DMS153 treated with DMSO at 0.1 percent for 48 hours (cell line): ENCODE measurements around the gene SCYL1.
A peak's percentile ranks its signal among the peaks of the same experiment; 100 is the strongest.
"Not testable (repeated sequence)": the region's sequence is repeated elsewhere in the genome, so short reads cannot be mapped to it uniquely, and the experiment has no call there.

Source experiments
- DNase-seq: peaks from one replicate; lab custom pipeline; 2025; ENCODE audit not compliant: unreplicated experiment; lab: John Stamatoyannopoulos, UW

SCYL1 gene

DNA sequence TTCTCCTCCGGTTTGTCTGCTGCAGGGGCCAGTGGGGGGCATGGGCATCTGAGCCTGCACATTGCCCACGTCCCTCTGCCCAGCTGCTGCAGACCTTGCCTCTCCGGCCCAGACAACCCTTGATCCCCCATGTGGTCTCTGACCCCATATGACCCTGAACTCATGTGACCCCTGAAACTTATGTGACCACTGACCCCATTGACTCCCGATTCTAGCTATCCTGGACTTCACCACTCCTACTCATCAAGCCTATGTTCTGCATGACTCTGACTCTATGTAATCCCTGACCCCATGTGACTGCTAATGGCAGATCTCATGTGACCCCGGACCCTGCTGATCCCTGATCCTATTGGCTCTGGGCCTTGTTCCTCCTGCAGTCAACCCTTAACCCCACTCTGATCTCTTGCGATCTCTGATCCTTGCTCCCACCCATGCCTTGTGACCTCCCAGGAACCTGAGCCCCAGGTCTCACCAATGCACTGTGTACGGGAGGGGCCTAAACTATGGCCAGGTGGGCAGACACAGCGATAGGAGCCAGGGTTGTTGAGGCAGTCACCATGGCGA, 27.6 kb downstream of the SCYL1 start:
- DNase-seq: no peak

DNA sequence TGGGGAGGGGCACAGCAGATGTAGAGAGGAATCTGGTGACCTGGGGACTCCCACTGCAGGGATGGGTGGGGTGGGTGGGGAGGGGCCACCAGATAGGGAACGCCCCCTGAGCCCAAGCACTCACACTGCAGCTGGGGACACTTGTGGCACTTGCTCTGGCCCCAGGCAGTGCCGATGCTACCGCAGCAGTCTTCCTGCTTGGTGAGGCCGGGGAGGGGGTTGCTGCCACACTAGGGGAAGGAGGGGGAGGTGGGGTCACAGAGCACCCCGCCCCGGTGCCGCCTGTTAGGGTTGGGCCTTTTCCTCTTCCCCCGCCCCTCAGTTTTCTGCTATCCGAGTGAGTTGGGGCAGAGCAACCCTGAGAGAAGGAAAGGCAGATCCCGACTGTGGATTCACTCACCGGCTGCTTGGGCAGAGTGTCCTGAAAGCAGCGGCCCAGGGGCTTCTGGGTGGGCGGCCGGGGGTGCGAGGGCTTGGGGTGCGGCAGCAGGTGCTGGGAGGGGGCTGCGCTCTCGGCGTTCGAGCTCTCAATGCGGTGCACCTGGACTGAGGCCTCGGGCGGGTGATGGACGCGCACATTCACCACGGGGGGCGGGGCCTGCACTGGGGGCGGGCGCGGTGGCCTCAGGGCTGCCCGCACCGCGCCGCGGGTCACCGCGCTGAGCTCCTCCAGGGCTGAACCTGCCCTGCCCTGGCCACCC, 28.6 kb downstream of the SCYL1 start:
- DNase-seq: peak; percentile 64

DNA sequence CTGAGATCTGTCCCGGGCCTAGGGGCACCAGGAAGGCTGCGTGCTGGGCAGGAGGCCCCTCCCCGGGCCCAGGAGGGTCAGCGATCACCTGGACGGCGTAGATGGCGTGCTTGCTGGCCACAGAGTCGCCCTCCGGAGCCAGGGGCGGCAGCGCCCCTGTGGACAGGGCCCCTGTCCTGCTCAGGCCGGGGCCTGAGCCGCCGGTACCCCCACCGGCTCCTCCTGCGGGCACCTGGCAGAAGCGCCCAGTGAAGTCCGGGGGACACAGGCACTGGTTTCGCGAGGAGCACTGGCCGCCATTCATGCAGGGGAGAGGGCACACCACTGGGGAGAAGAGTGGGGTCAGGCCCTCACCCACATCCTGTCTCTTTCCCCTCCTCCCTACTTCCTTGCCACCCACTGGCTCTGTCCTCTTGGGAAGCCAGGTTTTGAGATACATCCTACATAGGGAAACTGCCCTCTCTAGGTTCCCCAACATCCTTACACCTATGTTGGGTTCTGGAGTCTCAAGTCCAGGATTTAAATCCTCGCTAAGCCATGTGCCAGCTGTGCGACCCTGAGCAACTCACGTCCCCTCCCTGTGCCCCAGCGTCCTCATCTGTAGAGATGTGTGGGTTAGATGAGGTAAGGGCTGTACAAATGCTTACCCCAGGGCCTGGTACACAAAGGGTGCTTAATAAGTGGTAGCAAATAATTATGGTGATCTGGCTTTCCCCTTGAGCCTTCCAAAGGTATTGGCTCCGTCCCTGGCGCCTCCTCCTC, 29.4 kb downstream of the SCYL1 start:
- no peak for DNase-seq

DNA sequence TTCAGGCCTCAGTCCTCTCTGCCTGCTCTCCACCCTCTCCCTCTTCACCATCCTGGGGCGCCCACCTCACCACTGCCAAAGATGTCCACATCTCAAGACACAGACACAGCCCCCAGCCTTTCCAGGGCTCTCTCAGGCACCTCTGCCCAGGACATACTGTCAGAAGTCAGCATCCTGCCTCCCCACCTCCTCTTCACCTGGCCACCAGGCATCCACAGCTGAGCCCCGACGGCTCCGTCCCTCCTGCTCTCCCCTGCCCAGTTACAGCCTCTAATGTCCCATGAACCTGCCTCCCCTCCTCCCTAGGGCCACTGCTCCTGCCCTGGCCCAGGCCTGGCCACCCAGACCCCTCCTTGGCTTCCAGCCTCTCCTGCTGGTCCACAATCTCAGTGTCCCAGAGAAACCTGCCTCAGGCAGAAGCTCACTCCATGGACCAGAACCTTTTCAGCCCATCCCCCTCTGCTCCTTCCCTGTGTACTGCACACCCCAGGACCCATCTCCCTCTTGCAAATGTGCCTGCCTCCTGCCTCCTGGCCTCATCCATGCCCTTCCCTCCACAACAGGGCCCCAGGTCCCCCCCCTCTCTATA, 30.1 kb downstream of the SCYL1 start:
- no peak for DNase-seq

DNA sequence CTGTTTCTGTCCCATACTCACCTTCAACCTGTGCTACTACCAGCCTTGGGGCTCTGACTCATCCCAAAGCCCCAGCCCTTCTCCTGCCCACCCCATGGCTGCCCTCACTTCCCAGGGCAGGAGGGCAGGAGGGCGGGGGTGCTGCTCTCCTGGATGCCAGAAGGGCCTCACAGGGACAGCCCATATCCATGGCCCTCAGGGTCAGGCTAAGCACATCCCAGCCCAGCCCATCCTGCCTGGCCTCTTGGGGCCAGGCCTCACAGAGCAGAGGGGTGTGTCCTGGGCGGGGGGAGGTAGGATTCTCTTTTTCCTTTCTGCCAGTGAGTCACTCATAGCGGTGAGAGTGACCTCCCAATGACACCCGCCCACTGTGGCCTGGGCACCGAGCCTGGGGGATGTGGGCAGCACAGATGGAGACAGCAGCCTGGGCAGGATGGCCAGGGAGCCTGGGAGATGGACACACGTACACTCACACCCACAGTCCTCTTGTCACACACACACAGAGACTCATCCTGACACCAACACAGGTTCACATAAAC, 30.9 kb downstream of the SCYL1 start:
- DNase-seq: no peak

DNA sequence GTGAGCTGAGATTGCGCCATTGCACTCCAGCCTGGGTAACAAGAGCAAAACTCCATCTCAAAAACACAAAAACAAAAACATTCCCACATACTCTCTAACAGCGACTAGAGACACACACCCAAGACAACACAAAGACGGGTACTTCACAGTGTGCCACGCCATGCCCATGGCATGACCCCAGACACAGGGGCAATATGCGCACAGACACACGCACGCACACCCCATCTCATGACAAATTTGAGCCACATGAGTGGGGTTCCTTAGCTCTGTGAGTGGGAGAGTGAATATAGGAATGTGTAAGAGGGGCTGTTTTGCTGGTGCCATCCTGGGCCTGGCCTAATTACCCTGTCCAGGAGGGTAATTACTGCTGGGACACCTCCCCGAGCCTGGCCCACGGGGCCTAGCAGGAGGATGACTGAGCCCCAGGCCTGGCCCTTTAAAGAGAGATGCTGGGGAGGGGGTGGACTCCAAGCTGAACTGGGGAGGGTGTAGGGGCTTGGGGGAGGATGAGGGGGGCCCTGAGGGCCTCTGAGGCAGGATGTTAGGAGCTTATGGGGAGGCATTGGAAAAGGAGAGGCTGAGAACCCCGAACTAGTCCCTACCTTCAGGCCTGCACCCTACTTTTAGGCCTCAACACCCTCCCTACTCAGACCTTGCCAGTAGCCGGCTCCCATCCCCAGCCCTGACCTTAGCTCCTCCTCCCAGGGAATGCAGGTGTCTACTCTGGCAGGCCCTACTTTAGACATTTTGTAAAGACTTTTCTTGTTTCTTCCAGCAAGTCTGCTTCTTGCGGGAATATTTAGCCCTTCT, 31.8 kb downstream of the SCYL1 start:
- no peak for DNase-seq

DNA sequence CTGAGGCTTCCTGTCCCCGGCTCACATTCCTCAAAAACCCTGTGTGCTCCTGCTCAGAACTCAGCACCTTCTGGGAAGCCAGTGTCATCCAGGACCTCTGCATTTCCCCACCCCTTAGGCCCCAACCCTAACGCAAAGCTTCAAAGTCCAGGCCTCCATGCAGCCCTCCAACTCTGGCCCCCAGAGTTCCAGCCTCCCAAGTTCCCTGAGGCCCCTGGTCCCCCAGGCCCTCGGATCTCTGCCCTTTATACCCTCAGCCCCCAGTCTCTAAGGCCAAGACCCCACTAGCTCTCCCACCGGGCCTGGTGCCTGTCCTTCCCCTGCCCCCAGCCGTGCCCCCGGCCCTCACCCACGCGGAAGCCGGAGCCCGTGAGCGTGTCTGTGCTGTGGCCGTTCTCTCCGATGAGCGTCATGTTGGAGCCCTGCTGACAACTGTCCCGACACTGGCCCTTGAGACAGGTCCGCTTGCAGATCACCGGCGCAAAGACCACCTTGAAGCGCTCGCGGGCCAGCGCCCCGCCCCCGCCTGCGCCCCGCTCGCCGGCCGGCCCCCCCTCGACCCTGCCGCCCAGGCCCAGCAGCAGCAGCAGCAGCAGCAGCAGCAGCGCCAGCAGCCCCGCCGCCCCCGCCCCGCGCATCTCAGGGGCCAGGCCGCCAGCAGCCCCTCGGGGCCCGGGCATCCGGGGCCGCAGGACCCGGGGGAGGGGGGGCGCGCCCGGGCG, 32.6 kb downstream of the SCYL1 start:
- no peak for DNase-seq

DNA sequence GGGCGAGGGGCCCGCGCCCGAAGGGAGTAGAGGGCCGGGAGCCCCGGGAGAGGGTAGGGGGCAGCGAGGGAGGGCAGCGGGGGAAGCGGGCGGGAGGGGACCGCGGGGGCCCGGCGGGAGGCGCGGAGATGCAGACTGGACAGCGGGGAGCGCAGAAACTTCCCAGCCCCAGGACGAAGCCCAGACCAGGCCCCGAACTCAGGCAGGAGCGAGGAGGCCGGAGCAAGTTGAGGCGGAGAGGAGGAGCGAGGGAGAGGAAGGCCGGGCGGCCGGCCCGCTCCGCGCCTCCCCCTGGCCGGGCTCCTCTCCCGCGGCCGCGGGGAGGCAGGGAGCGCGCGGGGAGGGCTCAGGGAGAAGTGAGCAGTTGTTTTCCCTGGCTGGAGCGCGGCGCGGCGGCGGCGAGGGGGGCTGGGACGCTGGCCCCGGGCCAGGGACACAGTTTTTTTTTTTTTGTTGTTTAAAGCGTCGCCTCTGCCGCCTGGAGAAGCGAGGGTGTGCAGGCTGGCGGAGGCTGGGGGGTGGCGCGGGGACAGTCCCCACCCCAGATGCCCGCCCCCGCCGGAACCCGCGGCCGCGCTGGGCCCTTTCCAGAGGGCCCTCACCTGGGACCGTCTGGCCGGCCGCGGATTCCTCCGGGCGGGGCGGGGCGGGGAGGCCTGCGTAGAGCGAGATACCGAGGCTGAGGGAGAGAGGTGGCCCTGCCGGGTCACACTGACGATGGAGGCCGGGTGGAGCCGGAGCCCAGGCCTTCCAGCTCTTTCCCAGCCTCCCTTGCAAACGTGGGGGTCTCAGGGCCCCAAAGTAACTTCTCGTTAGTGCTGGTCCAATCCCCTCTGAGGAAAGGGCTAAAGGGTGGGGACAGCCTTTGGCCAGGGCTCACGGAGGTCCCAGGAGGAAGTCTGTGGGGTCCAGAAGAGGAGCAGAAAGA, 33.4 kb downstream of the SCYL1 start, which contains the start of gene LTBP3:
TSS of gene LTBP3 (minus strand) at position 358 of the 928 bp plus-strand sequence. CDS start 400 bp downstream, outside the sequence.
- DNase-seq: peak; percentile 49

DNA sequence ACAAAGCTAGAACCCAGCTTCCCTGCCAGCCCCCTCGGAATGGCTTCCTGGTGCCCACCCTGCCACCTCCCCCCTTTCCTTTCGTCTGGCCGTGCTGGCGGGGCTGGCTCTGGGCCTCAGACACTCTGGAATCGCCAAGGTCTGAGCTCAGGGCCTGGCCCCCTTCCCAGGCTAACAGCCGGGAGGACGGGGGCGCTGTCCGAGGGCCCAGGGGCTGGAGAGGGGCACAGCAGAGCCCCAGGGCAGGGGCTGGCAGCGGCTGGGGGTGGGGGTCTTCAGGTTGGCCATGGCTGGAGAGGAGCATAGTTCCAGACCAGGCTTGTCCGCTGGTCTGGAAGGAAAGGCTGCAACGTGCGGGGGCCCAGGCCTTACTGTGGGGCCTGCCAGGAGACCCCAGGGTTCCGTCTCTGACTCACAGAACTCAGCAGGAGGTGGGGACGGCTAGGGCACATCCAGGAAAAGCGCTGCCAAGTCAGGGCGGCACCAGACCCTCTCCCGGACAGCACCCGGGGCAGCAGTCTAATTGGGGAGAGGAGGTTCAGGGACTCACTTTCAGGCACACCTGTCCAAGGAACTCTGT, 34.1 kb downstream of the SCYL1 start:
- DNase-seq: no peak

DNA sequence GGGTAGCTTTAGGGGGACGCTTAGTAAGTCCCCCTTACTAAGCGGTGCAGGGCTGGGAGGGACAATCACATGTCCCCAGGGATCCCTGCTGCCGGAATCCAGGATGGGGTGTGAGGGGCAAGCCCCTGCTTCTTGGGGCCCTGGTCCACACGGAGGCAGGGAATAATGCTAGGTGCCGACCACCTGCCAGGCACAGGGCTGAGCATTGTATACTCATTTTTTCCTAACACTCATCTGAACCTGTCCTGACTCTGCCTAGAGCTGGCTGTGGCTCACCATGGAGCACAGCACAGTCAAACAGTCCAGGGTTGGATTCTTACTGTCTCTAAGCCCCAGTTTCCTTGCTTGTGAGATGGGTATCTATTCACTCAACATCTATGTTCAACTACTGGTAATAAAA, 34.7 kb downstream of the SCYL1 start:
- DNase-seq: no peak

DNA sequence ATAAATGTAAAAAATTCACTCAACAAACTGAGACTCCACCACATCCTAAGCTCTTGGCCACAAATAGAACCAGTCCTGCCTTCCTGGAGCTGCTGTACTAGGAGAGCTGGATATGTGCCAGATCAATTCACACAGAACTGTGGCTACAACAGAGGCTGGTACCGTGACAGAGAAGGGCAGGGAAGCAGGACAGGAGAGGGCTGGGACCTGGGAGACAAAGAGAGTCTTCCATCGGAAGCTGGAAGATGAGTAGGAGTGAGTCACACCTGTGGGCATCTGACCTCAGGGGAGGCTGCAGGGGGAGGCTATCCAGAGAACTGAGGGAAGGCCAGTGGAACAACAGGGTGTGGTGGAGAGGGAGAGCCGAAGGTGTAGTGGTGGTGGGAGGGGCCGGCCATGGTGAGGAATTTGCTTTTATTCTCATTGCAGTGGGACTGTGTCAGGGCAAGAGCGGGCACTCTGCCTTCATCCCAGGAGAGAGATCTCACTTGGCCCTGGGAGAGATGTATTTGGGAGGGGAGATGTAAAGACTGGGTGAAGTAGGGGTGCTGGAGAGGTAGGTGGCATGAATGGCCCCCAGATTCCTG, 35.2 kb downstream of the SCYL1 start:
- DNase-seq: peak; percentile 85

DNA sequence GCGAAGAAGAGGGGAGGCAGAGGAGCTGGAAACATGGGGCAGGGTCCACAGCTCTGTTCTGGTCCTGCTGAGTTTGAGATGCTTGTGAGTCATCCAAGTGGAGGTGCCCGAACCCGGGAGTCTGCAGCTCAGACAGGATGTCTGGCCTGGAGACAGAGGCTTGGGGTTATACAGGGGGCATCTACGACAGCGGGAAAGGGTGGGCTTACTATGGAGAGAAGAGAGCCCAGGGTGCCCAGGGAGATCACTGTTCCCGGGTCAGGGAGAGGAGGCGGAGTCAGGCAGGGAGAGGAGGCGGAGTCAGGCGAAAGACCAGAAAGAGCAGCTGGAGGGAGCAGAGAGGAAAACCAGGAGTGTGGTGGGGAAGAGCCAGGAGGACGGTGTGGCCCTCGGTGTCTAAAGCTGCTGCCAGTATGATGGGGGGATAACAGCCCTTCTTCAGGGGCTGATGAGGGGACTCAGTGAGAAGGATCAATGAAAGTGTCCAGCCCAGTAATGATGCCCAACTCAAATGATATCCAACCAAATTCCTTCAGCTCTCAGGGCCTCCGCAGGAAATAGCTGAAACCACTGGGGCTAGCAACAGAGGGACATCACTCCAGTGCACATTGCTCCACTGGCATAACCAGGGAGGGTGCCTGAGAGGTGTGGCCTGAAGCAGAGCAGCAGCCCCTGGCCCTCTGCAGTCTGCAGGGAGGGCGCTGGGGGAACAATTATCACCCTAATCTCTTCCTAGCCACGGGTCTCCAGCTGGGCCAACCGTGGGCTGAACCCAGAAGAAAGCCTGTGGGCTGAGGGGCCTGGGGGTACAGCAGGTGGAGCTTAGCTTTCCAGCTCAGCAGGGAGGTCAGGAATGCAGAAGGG, 35.9 kb downstream of the SCYL1 start:
- peak; percentile 11 for DNase-seq

DNA sequence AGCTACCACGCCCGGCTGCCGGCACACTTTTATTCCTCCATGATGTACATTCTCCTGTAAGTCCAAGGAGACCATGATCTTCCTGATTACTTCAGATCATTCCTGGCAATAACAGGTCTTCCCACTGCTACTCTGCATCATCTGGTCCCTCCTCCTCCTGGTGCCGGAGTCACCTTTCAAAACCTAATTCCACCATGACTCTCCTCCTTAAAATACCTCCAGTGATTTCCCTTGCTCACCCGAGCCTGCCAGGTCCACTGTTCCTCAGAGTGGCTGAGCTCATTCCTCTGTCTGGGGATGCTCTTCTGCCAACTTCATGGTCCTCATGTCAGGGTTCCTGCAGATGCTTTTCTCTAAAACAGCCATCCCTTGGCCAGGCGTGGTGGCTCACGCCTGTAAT, 37.1 kb downstream of the SCYL1 start:
- no peak for DNase-seq

DNA sequence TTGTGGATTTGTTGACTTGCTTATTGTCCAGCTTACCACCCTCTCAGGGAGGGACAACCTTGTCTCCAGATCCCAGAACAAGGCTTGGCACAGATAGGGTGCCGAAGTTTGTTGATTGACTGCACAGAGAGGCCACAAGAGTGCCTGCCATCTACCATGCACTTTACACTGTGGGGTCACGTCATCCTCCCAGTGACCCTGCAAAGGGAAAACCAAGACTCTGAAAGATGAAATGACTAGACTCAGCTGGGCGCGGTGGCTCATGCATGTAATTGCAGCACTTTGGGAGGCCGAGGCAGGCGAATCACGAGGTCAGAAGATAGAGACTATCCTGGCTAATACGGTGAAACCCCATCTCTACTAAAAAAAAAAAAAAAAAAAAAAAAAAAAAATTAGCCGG, 37.9 kb downstream of the SCYL1 start:
- no peak for DNase-seq

DNA sequence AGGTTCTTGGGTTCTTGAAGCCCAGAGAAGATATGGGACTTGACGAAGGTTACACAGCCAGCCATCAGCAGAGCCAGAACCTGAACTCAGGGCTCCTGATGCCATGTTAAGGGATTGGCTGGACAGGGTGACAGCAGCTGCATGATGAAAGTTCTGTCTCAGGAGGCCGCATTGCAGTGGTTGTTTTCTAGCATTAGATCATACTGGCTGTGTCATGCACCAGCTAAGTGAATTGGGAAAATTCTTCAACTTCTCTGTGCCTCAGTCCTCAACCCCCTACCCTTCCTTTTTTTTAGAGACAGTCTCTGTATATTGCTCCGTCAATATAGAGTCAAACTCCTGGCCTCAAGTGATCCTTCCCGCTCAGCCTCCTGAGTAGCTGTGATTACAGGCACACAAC, 38.7 kb downstream of the SCYL1 start:
- DNase-seq: no peak

DNA sequence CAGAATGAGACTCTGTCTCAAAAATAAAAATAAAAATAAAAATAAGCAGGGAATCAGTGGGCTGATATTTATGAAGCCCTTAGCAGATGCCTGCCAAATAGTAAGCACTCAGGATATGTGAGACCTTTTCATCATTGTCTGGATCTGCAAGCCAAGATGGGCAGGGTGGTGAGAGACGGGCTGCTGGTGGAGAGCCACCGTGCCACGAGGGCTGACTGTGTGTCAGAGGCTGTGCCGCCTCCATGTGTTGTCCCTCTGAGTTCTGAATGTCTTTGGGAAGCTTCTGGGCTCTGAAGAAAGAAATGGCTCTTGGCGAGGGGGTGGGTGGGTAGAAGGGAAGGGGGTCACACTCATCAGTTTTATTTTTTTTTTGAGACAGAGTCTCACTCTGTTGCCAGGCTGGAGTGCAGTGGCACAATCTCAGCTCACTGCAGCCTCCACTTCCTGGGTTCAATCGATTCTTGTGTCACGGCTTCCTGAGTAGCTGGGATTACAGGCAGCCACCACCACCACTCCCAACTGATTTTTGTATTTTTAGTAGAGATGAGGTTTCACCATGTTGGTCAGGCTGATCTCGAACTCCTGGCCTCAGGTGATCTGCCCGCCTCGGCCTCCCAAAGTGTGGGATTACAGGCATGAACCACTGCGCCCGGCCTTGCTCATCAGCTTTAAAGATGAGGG, 40.1 kb downstream of the SCYL1 start:
- DNase-seq: not testable (repeated sequence)
